GM23338 (cell line): ENCODE results near the gene NQO2.

ENCODE experiments used
- CREB1 ChIP-seq: fragments of 250-450 bp; sonication (Bioruptor Pico); IDR thresholded peaks from 2 replicates; pipeline ENCODE4 v1.5.0; 2020; ENCODE audit warnings: low read depth, mild to moderate bottlenecking, moderate library complexity
- EZH2 ChIP-seq: fragments of 200-600 bp; sonication (generic); IDR thresholded peaks from one replicate; pipeline ENCODE4 v1.8.0; 2017; ENCODE audit warnings: antibody characterized with exemption, mild to moderate bottlenecking, low read depth; ENCODE audit not compliant: unreplicated experiment
- EZH2phosphoT487 ChIP-seq: fragments of 200-600 bp; sonication (generic); IDR thresholded peaks from one replicate; pipeline ENCODE4 v1.8.1; 2018; ENCODE audit warnings: antibody characterized with exemption; ENCODE audit not compliant: unreplicated experiment
- JUNB ChIP-seq: IDR thresholded peaks from one replicate; pipeline ENCODE4 v1.6.1; 2016; ENCODE audit warnings: antibody characterized with exemption; ENCODE audit not compliant: unreplicated experiment
- NANOG ChIP-seq: IDR thresholded peaks from 2 replicates; pipeline ENCODE4 v1.6.1; 2016; ENCODE audit warnings: antibody characterized with exemption, borderline replicate concordance
- POLR2AphosphoS5 ChIP-seq: IDR thresholded peaks from 2 replicates; pipeline ENCODE4 v1.6.1; 2016; ENCODE audit warnings: antibody characterized with exemption, low read depth
- STAT1 ChIP-seq: IDR thresholded peaks from one replicate; pipeline ENCODE4 v1.6.1; 2016; ENCODE audit warnings: antibody characterized with exemption; ENCODE audit not compliant: unreplicated experiment
- ZNF331 ChIP-seq: fragments of 250-450 bp; sonication (Bioruptor Pico); IDR thresholded peaks from 2 replicates; pipeline ENCODE4 v1.5.0; 2020; ENCODE audit warnings: low read depth, mild to moderate bottlenecking, moderate library complexity
- TF ChIP-seq, protein P1 (sequence below), 2 experiments: fragments of 200-600 bp in 1 of 2; sonication (generic) in 1 of 2; conservative IDR thresholded peaks; 2 replicates each; pipeline versions ENCODE4 v1.5.1 to v1.6.1; 2016 to 2017; ENCODE audit warnings: antibody characterized with exemption in 2 of 2, low read depth in 2 of 2, mild to moderate bottlenecking in 2 of 2, moderate library complexity in 1 of 2
- TF ChIP-seq, protein P2 (sequence below): IDR thresholded peaks from one replicate; pipeline ENCODE4 v1.6.1; 2018; ENCODE audit warnings: antibody characterized with exemption; ENCODE audit not compliant: unreplicated experiment
- TF ChIP-seq, protein P3 (sequence below): IDR thresholded peaks from 2 replicates; pipeline ENCODE4 v1.6.1; 2016; ENCODE audit warnings: antibody characterized with exemption
- TF ChIP-seq, protein P4 (sequence below): fragments of 250-450 bp; sonication (Bioruptor Pico); IDR thresholded peaks from 2 replicates; pipeline ENCODE4 v1.5.0; 2020; ENCODE audit warnings: mild to moderate bottlenecking, moderate library complexity

DNA sequence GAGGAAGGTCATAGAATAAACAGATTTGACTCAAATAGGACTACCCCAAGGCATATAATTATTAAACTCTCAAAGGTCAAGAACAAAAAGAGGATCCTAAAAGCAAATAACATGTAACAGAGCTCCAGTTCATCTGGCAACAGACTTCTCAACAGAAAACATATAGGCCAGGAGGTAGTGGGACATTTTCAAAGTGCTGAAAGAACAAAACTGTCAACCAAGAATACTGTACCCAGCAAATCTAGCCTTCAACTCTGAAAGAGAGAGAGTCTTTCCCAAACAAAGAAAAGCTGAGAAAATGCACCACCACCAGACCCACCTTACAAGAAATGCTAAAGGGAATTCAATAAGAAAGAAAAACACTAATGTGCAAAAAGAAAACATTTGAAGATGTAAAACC is 11.9 kb downstream of the NQO2 start:
- TF ChIP-seq, protein P1, sequence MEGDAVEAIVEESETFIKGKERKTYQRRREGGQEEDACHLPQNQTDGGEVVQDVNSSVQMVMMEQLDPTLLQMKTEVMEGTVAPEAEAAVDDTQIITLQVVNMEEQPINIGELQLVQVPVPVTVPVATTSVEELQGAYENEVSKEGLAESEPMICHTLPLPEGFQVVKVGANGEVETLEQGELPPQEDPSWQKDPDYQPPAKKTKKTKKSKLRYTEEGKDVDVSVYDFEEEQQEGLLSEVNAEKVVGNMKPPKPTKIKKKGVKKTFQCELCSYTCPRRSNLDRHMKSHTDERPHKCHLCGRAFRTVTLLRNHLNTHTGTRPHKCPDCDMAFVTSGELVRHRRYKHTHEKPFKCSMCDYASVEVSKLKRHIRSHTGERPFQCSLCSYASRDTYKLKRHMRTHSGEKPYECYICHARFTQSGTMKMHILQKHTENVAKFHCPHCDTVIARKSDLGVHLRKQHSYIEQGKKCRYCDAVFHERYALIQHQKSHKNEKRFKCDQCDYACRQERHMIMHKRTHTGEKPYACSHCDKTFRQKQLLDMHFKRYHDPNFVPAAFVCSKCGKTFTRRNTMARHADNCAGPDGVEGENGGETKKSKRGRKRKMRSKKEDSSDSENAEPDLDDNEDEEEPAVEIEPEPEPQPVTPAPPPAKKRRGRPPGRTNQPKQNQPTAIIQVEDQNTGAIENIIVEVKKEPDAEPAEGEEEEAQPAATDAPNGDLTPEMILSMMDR (conservative IDR thresholded peaks at IDR 0.05; ENCODE audit: low read depth in 2 of 2) = no peak
- no peak for TF ChIP-seq POLR2AphosphoS5
- no peak for TF ChIP-seq EZH2
- TF ChIP-seq, protein P2, sequence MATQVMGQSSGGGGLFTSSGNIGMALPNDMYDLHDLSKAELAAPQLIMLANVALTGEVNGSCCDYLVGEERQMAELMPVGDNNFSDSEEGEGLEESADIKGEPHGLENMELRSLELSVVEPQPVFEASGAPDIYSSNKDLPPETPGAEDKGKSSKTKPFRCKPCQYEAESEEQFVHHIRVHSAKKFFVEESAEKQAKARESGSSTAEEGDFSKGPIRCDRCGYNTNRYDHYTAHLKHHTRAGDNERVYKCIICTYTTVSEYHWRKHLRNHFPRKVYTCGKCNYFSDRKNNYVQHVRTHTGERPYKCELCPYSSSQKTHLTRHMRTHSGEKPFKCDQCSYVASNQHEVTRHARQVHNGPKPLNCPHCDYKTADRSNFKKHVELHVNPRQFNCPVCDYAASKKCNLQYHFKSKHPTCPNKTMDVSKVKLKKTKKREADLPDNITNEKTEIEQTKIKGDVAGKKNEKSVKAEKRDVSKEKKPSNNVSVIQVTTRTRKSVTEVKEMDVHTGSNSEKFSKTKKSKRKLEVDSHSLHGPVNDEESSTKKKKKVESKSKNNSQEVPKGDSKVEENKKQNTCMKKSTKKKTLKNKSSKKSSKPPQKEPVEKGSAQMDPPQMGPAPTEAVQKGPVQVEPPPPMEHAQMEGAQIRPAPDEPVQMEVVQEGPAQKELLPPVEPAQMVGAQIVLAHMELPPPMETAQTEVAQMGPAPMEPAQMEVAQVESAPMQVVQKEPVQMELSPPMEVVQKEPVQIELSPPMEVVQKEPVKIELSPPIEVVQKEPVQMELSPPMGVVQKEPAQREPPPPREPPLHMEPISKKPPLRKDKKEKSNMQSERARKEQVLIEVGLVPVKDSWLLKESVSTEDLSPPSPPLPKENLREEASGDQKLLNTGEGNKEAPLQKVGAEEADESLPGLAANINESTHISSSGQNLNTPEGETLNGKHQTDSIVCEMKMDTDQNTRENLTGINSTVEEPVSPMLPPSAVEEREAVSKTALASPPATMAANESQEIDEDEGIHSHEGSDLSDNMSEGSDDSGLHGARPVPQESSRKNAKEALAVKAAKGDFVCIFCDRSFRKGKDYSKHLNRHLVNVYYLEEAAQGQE = no peak
- TF ChIP-seq, protein P3, sequence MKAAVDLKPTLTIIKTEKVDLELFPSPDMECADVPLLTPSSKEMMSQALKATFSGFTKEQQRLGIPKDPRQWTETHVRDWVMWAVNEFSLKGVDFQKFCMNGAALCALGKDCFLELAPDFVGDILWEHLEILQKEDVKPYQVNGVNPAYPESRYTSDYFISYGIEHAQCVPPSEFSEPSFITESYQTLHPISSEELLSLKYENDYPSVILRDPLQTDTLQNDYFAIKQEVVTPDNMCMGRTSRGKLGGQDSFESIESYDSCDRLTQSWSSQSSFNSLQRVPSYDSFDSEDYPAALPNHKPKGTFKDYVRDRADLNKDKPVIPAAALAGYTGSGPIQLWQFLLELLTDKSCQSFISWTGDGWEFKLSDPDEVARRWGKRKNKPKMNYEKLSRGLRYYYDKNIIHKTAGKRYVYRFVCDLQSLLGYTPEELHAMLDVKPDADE = no peak
- TF ChIP-seq, protein P4, sequence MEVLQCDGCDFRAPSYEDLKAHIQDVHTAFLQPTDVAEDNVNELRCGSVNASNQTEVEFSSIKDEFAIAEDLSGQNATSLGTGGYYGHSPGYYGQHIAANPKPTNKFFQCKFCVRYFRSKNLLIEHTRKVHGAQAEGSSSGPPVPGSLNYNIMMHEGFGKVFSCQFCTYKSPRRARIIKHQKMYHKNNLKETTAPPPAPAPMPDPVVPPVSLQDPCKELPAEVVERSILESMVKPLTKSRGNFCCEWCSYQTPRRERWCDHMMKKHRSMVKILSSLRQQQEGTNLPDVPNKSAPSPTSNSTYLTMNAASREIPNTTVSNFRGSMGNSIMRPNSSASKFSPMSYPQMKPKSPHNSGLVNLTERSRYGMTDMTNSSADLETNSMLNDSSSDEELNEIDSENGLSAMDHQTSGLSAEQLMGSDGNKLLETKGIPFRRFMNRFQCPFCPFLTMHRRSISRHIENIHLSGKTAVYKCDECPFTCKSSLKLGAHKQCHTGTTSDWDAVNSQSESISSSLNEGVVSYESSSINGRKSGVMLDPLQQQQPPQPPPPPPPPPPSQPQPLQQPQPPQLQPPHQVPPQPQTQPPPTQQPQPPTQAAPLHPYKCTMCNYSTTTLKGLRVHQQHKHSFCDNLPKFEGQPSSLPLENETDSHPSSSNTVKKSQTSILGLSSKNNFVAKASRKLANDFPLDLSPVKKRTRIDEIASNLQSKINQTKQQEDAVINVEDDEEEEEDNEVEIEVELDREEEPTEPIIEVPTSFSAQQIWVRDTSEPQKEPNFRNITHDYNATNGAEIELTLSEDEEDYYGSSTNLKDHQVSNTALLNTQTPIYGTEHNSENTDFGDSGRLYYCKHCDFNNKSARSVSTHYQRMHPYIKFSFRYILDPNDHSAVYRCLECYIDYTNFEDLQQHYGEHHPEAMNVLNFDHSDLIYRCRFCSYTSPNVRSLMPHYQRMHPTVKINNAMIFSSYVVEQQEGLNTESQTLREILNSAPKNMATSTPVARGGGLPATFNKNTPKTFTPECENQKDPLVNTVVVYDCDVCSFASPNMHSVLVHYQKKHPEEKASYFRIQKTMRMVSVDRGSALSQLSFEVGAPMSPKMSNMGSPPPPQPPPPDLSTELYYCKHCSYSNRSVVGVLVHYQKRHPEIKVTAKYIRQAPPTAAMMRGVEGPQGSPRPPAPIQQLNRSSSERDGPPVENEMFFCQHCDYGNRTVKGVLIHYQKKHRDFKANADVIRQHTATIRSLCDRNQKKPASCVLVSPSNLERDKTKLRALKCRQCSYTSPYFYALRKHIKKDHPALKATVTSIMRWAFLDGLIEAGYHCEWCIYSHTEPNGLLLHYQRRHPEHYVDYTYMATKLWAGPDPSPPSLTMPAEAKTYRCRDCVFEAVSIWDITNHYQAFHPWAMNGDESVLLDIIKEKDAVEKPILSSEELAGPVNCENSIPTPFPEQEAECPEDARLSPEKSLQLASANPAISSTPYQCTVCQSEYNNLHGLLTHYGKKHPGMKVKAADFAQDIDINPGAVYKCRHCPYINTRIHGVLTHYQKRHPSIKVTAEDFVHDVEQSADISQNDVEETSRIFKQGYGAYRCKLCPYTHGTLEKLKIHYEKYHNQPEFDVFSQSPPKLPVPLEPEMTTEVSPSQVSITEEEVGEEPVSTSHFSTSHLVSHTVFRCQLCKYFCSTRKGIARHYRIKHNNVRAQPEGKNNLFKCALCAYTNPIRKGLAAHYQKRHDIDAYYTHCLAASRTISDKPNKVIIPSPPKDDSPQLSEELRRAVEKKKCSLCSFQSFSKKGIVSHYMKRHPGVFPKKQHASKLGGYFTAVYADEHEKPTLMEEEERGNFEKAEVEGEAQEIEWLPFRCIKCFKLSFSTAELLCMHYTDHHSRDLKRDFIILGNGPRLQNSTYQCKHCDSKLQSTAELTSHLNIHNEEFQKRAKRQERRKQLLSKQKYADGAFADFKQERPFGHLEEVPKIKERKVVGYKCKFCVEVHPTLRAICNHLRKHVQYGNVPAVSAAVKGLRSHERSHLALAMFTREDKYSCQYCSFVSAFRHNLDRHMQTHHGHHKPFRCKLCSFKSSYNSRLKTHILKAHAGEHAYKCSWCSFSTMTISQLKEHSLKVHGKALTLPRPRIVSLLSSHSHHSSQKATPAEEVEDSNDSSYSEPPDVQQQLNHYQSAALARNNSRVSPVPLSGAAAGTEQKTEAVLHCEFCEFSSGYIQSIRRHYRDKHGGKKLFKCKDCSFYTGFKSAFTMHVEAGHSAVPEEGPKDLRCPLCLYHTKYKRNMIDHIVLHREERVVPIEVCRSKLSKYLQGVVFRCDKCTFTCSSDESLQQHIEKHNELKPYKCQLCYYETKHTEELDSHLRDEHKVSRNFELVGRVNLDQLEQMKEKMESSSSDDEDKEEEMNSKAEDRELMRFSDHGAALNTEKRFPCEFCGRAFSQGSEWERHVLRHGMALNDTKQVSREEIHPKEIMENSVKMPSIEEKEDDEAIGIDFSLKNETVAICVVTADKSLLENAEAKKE (CRISPR knock-in tag) = no peak
- TF ChIP-seq STAT1 = no peak
- TF ChIP-seq EZH2phosphoT487 = no peak
- no peak for TF ChIP-seq NANOG
- TF ChIP-seq JUNB = no peak
- no peak for TF ChIP-seq ZNF331 (CRISPR knock-in tag)
- TF ChIP-seq CREB1 (CRISPR knock-in tag) = no peak
